IMR-90 (cell line): ENCODE results near the gene CUX1. TPM values are rescaled to one million over a fixed set of nuclear protein-coding genes. Genes with fewer than 3 reads are reported as not detected.
"Not testable (repeated sequence)": the region's sequence is repeated elsewhere in the genome, so short reads cannot be mapped to it uniquely, and the experiment has no call there.

Source experiments
- ATAC-seq: fragments of 200-7000 bp; cut with Tn5 transposase; 2 replicates; pipeline ENCODE4 v1.9.1; 2020; ENCODE audit warnings: low read depth, mild to moderate bottlenecking, moderate library complexity
- BruUV-seq: library from RNA; stranded (reverse); fragments of 400-500 nt; replicated peaks from 2 replicates; lab custom pipeline; 2021; lab: Mats Ljungman, UMichigan
- CTCF ChIA-PET: fragments of 300-600 bp; formaldehyde crosslinking; extraction: SDS; loops from one replicate; lab custom pipeline; 2021; ENCODE audit warnings: antibody characterized with exemption; lab: Yijun Ruan, JAX
- POLR2A ChIA-PET: fragments of 300-600 bp; sonication (Branson Sonifier 250); formaldehyde crosslinking; loops from one replicate; lab custom pipeline; 2022; ENCODE audit warnings: antibody characterized with exemption; ENCODE audit not compliant: unreplicated experiment; lab: Charles Lee
- DNase-seq: peaks from one replicate; pipeline ENCODE4 v3.0.0; 2013
- H2AFZ ChIP-seq: replicated peaks from 2 replicates; pipeline ENCODE3; 2013; ENCODE audit warnings: low read length, mild to moderate bottlenecking; ENCODE audit not compliant: poor library complexity
- H2AK5ac ChIP-seq: 2 replicates; pipeline ENCODE4 v1.6.1; 2013; ENCODE audit warnings: low read depth, low read length, inconsistent platforms
- H2AK9ac ChIP-seq: replicated peaks from 2 replicates; pipeline ENCODE3; 2013; ENCODE audit warnings: mild to moderate bottlenecking, low read depth, low read length, moderate library complexity; ENCODE audit not compliant: poor library complexity
- H2BK120ac ChIP-seq: 2 replicates; pipeline ENCODE4 v1.6.1; 2013; ENCODE audit warnings: low read depth, low read length, inconsistent platforms
- H2BK15ac ChIP-seq: 3 replicates; pipeline ENCODE4 v1.6.1; 2013; ENCODE audit warnings: low read depth, low read length, inconsistent platforms
- H2BK20ac ChIP-seq: 2 replicates; pipeline ENCODE4 v1.6.1; 2013; ENCODE audit warnings: low read depth, mild to moderate bottlenecking, inconsistent platforms, low read length, moderate library complexity
- H2BK5ac ChIP-seq: 2 replicates; pipeline ENCODE4 v1.6.1; 2013; ENCODE audit warnings: mild to moderate bottlenecking, low read depth, low read length, inconsistent platforms; ENCODE audit not compliant: poor library complexity, severe bottlenecking
- H3K14ac ChIP-seq: replicated peaks from 2 replicates; pipeline ENCODE4 v1.6.1; 2013; ENCODE audit warnings: low read depth, low read length, inconsistent platforms
- H3K18ac ChIP-seq: 2 replicates; pipeline ENCODE4 v1.6.1; 2013; ENCODE audit warnings: low read depth, low read length, control low read depth
- H3K23ac ChIP-seq: 2 replicates; pipeline ENCODE4 v1.6.1; 2013; ENCODE audit warnings: low read depth, low read length, inconsistent platforms
- H3K27ac ChIP-seq: 2 replicates; pipeline ENCODE4 v1.5.1; 2013; ENCODE audit warnings: mild to moderate bottlenecking, control low read depth, low read length; ENCODE audit not compliant: insufficient read depth
- H3K27me3 ChIP-seq: 2 replicates; pipeline ENCODE4 v1.6.1; 2013; ENCODE audit warnings: low read length; ENCODE audit not compliant: control insufficient read depth, insufficient read depth
- H3K36me3 ChIP-seq: 2 replicates; pipeline ENCODE4 v1.6.1; 2013; ENCODE audit warnings: low read length, mixed read lengths; ENCODE audit not compliant: control insufficient read depth, insufficient read depth
- H3K4ac ChIP-seq: 2 replicates; pipeline ENCODE4 v1.6.1; 2013; ENCODE audit warnings: low read depth, low read length, inconsistent platforms
- H3K4me1 ChIP-seq: 2 replicates; pipeline ENCODE4 v1.6.1; 2013; ENCODE audit warnings: low read length, mixed read lengths; ENCODE audit not compliant: control insufficient read depth, insufficient read depth
- H3K4me2 ChIP-seq: 2 replicates; pipeline ENCODE4 v1.6.1; 2013; ENCODE audit warnings: low read depth, mild to moderate bottlenecking, control low read depth, low read length, moderate library complexity
- H3K4me3 ChIP-seq: 2 replicates; pipeline ENCODE4 v1.5.1; 2013; ENCODE audit warnings: low read depth, mild to moderate bottlenecking, control low read depth, low read length, moderate library complexity; ENCODE audit not compliant: insufficient read depth
- H3K56ac ChIP-seq: 2 replicates; pipeline ENCODE4 v1.6.1; 2013; ENCODE audit warnings: low read length, inconsistent platforms; ENCODE audit not compliant: insufficient read depth; ENCODE audit errors: extremely low read depth
- H3K79me1 ChIP-seq, 2 experiments: 2 replicates each; pipeline ENCODE4 v1.6.1; 2013; ENCODE audit warnings: low read length in 2 of 2, inconsistent platforms in 1 of 2, low read depth in 1 of 2
- H3K9ac ChIP-seq: 2 replicates; pipeline ENCODE4 v1.6.1; 2013; ENCODE audit warnings: low read depth, low read length, control low read depth
- H3K9me1 ChIP-seq: 2 replicates; pipeline ENCODE4 v1.6.1; 2013; ENCODE audit warnings: low read length, inconsistent platforms; ENCODE audit not compliant: insufficient read depth
- H3K9me3 ChIP-seq: 2 replicates; pipeline ENCODE4 v1.6.1; 2013; ENCODE audit warnings: low read length; ENCODE audit not compliant: control insufficient read depth, insufficient read depth
- H4K20me1 ChIP-seq: 2 replicates; pipeline ENCODE4 v1.6.1; 2013; ENCODE audit warnings: low read length, inconsistent platforms; ENCODE audit not compliant: insufficient read depth
- H4K5ac ChIP-seq: 2 replicates; pipeline ENCODE4 v1.6.1; 2013; ENCODE audit warnings: mild to moderate bottlenecking, low read depth, low read length, control low read depth
- H4K8ac ChIP-seq, 2 experiments: 2 replicates each; pipeline ENCODE4 v1.6.1; 2013; ENCODE audit warnings: low read depth in 2 of 2, low read length in 2 of 2, control low read depth in 1 of 2, inconsistent platforms in 1 of 2
- H4K91ac ChIP-seq: 2 replicates; pipeline ENCODE4 v1.6.1; 2013; ENCODE audit warnings: low read depth, low read length, inconsistent platforms; ENCODE audit not compliant: insufficient read depth
- MXI1 ChIP-seq: IDR thresholded peaks from 2 replicates; pipeline ENCODE4 v1.6.1; 2012; ENCODE audit warnings: low read depth, mild to moderate bottlenecking, low read length, moderate library complexity, borderline replicate concordance
- WGBS, 2 experiments: methylation state at CpG; one replicate each; pipeline versions ENCODE4 v1.1.5 to v1.1.7; 2013; ENCODE audit warnings: missing lambda C conversion rate in 2 of 2; ENCODE audit not compliant: insufficient read length in 1 of 2; ENCODE audit errors: extremely low coverage in 2 of 2; 5-methylcytosine and 5-hydroxymethylcytosine counted together
- dilution Hi-C: fragments of 300-500 bp; cut with HindIII; formaldehyde crosslinking; loops from one replicate; pipeline ENCODE4 v1.14.3; 2018; ENCODE audit warnings: low sequenced_read_pairs; ENCODE audit not compliant: unreplicated experiment
- in situ Hi-C: fragments of 300-500 bp; cut with MboI; formaldehyde crosslinking; loops from 3 replicates; pipeline ENCODE4 v1.14.3; 2019; ENCODE audit warnings: low sequenced_read_pairs, inconsistent platforms, mixed read lengths
- intact Hi-C: fragments of 100-400 bp; cut with micrococcal nuclease; formaldehyde crosslinking; loops from 2 replicates; pipeline ENCODE4 v1.10.0; 2022
- polyA plus RNA-seq, 3 experiments: library from polyadenylated mRNA; depleted of rRNA; stranded (reverse); fragments of >200 nt; gene quantifications; 2 replicates each; pipeline ENCODE4 v1.2.3, GENCODE V29; 2012; ENCODE audit warnings: low replicate concordance in 1 of 3
- total RNA-seq: library from RNA; depleted of rRNA; stranded (reverse); fragments of >200 nt; gene quantifications from 2 replicates; pipeline ENCODE4 v1.2.3, GENCODE V29; 2012

Gene CUX1
- total and polyA plus RNA-seq, 2 of the 4 experiments (the other 2 are of a cell fraction), result 19.7 to 46.4 TPM

GRCh38 chr7:101867265-101867664, 49.8 kb downstream of the CUX1 start:
- no peak overlapping the region for H2AK5ac ChIP-seq
- H2BK5ac ChIP-seq, result no peak overlapping the region
- peaks cover 30% of the 10 kb centered on the region for H3K4me1 ChIP-seq
- no peak overlapping the region for H3K27ac ChIP-seq
- TF ChIP-seq MXI1, result no peak
- ChIA-PET POLR2A (no interaction called here), CTCF (no interaction called here)
- ATAC-seq (no peak), DNase-seq (no peak)
- no peak overlapping the region for H3K56ac ChIP-seq
- no peak overlapping the region for H2AFZ ChIP-seq
- no peaks in the 10 kb centered on the region for H3K36me3 ChIP-seq
- no peak overlapping the region for H4K5ac ChIP-seq
- WGBS, 2 experiments, result 100% methylated on average over 5 of the region's 12 CpGs; no CpG with 5 or more reads in 1 of the 2 experiments
- H3K9ac ChIP-seq, result no peak overlapping the region
- BruUV-seq, result no TSS peak
- peaks cover 73% of the 10 kb centered on the region for H4K20me1 ChIP-seq
- intact Hi-C loops, result no loop called here
- no peak overlapping the region for H3K4ac ChIP-seq
- peak overlapping the region; percentile 68 for H2AK9ac ChIP-seq
- no peaks in the 10 kb centered on the region for H3K27me3 ChIP-seq
- no peak overlapping the region for H3K4me2 ChIP-seq
- dilution Hi-C loops, result no loop called here
- H3K9me3 ChIP-seq, result no peaks in the 10 kb centered on the region
- no peak overlapping the region for H3K14ac ChIP-seq
- peaks cover 45 to 83% of the 10 kb centered on the region in 2 experiments for H3K79me1 ChIP-seq
- no peak overlapping the region for H2BK20ac ChIP-seq
- no peak overlapping the region for H4K91ac ChIP-seq
- no peak overlapping the region for H2BK15ac ChIP-seq
- no peak overlapping the region for H2BK120ac ChIP-seq
- H3K9me1 ChIP-seq, result peaks cover 34% of the 10 kb centered on the region
- in situ Hi-C loops, result no loop called here
- H3K23ac ChIP-seq, result no peak overlapping the region
- H3K18ac ChIP-seq, result no peak overlapping the region
- no peak overlapping the region for H3K4me3 ChIP-seq
- no peak overlapping the region for H4K8ac ChIP-seq

DNA sequence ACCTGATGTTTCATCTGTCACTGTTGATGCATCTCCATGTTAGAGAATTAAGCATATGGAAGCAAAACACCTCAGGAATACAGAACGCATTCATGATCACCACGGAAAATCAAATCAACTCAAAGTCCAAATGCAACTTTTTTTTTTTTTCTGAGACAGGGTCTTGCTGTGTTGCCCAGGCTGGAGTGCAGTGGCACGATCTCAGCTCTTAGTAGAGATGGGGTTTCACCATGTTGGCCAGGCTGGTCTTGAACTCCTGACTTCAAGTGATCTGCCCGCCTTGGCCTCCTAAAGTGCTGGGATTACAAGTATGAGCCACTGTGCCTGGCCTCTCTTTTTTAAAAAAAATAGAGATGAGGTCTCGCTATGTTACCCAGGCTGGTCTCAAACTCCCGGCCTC, 50.3 kb downstream of the CUX1 start:
- 100% methylated on average over 2 of the region's 6 CpGs; no CpG with 5 or more reads in 1 of the 2 experiments for WGBS, 2 experiments
- H2BK20ac ChIP-seq, H4K91ac ChIP-seq, BruUV-seq, H3K4ac ChIP-seq, POLR2A ChIA-PET, H3K4me3 ChIP-seq, in situ Hi-C loops, dilution Hi-C loops, H2BK120ac ChIP-seq, H3K9me3 ChIP-seq, H2BK5ac ChIP-seq, H3K14ac ChIP-seq, H3K18ac ChIP-seq, DNase-seq, H3K27me3 ChIP-seq, H3K23ac ChIP-seq, H3K56ac ChIP-seq, H2AFZ ChIP-seq, H4K5ac ChIP-seq, H3K4me2 ChIP-seq, H2BK15ac ChIP-seq, H3K36me3 ChIP-seq, H4K8ac ChIP-seq, H3K9ac ChIP-seq, ATAC-seq, H3K27ac ChIP-seq, H2AK5ac ChIP-seq, CTCF ChIA-PET, intact Hi-C loops: not testable (repeated sequence)
- Histone ChIP-seq H3K79me1 (peaks cover 42 to 79% of the 10 kb centered on the region in 2 experiments), H2AK9ac (peak overlapping the region; percentile 68), H4K20me1 (peaks cover 69% of the 10 kb centered on the region), H3K9me1 (peaks cover 31% of the 10 kb centered on the region), H3K4me1 (peaks cover 27% of the 10 kb centered on the region)
